ENCODE results near the gene ANKRD33B. TPM values are rescaled to one million over a fixed set of nuclear protein-coding genes. Genes with fewer than 3 reads are reported as not detected.

The ANKRD33B gene
- total RNA-seq, 3 donors from 2014 or later, result 3.3 to 5.3 (median 3.8) TPM

GRCh38 chr5:10675177-10675700, 111.4 kb downstream of the ANKRD33B start:
- Histone ChIP-seq H3K36me3 (no peaks in the 10 kb centered on the region), H3K9me3 (no peaks in the 10 kb centered on the region), H3K27ac (no peak overlapping the region), H3K27me3 (no peaks in the 10 kb centered on the region), H3K4me1 (no peaks in the 10 kb centered on the region), H3K4me3 (no peak overlapping the region)
- TF ChIP-seq POLR2A (IDR thresholded peaks at IDR 0.05) (no peak), CTCF (IDR thresholded peaks at IDR 0.05) (no peak), POLR2AphosphoS5 (IDR thresholded peaks at IDR 0.05) (no peak)
- no peak for DNase-seq (ENCODE audit: low spot score in 2 of 2)
- intact Hi-C loops (cut with DNase I; ENCODE audit: low total_unique reads), result no loop called here

- no peaks in the 10 kb centered on the region for H3K4me1 ChIP-seq
Measured at GRCh38 chr5:10676224-10676623, 112.4 kb downstream of the ANKRD33B start.

GRCh38 chr5:10676946-10677345, 113.1 kb downstream of the ANKRD33B start:
- no peak for TF ChIP-seq POLR2AphosphoS5 (IDR thresholded peaks at IDR 0.05)
- no peak for TF ChIP-seq POLR2A (IDR thresholded peaks at IDR 0.05)
- TF ChIP-seq CTCF (IDR thresholded peaks at IDR 0.05), result no peak
- H3K9me3 ChIP-seq, result no peaks in the 10 kb centered on the region
- H3K27ac ChIP-seq, result no peak overlapping the region
- no peaks in the 10 kb centered on the region for H3K4me1 ChIP-seq
- intact Hi-C loops (cut with DNase I; ENCODE audit: low total_unique reads), result no loop called here
- H3K36me3 ChIP-seq, result no peaks in the 10 kb centered on the region
- DNase-seq (ENCODE audit: low spot score in 2 of 2), result no peak
- no peak overlapping the region for H3K4me3 ChIP-seq
- H3K27me3 ChIP-seq, result no peaks in the 10 kb centered on the region

More at GRCh38 chr5:10676224-10676623, 112.4 kb downstream of the ANKRD33B start:
- no peak overlapping the region for H3K27ac ChIP-seq
- intact Hi-C loops (cut with DNase I; ENCODE audit: low total_unique reads), result no loop called here
- H3K27me3 ChIP-seq, result no peaks in the 10 kb centered on the region
- no peak overlapping the region for H3K4me3 ChIP-seq
- no peak for DNase-seq (ENCODE audit: low spot score in 2 of 2)
- H3K9me3 ChIP-seq, result no peaks in the 10 kb centered on the region
- H3K36me3 ChIP-seq, result no peaks in the 10 kb centered on the region
- TF ChIP-seq CTCF (IDR thresholded peaks at IDR 0.05), result no peak
- no peak for TF ChIP-seq POLR2A (IDR thresholded peaks at IDR 0.05)
- no peak for TF ChIP-seq POLR2AphosphoS5 (IDR thresholded peaks at IDR 0.05)

GRCh38 chr5:10677533-10677932, 113.7 kb downstream of the ANKRD33B start:
- intact Hi-C loops (cut with DNase I; ENCODE audit: low total_unique reads), result no loop called here
- H3K9me3 ChIP-seq, result no peaks in the 10 kb centered on the region
- H3K36me3 ChIP-seq, result no peaks in the 10 kb centered on the region
- no peak overlapping the region for H3K27ac ChIP-seq
- no peak for DNase-seq (ENCODE audit: low spot score in 2 of 2)
- H3K27me3 ChIP-seq, result no peaks in the 10 kb centered on the region
- TF ChIP-seq CTCF (IDR thresholded peaks at IDR 0.05) (no peak), POLR2AphosphoS5 (IDR thresholded peaks at IDR 0.05) (no peak), POLR2A (IDR thresholded peaks at IDR 0.05) (no peak)
- H3K4me3 ChIP-seq, result no peak overlapping the region
- H3K4me1 ChIP-seq, result no peaks in the 10 kb centered on the region

GRCh38 chr5:10678244-10678643, 114.4 kb downstream of the ANKRD33B start:
- Histone ChIP-seq H3K27ac (peak overlapping the region in 1 of 2 donors; percentile 52), H3K9me3 (no peaks in the 10 kb centered on the region), H3K4me1 (no peaks in the 10 kb centered on the region), H3K36me3 (no peaks in the 10 kb centered on the region), H3K4me3 (no peak overlapping the region), H3K27me3 (no peaks in the 10 kb centered on the region)
- no peak for TF ChIP-seq POLR2AphosphoS5 (IDR thresholded peaks at IDR 0.05)
- no peak for TF ChIP-seq CTCF (IDR thresholded peaks at IDR 0.05)
- no peak for TF ChIP-seq POLR2A (IDR thresholded peaks at IDR 0.05)
- peak in 1 of 2 donors; percentile 80 for DNase-seq (ENCODE audit: low spot score in 2 of 2)
- intact Hi-C loops (cut with DNase I; ENCODE audit: low total_unique reads), result no loop called here

All from breast epithelium (tissue), 4 donors.